OCI-LY7 (cell line): ENCODE data around the gene CSE1L.

Experiments used
- EZH2phosphoT487 ChIP-seq: fragments of 200-600 bp; sonication (generic); IDR thresholded peaks from 2 replicates; pipeline ENCODE4 v1.6.1; 2018; ENCODE audit warnings: low read depth, borderline replicate concordance, mild to moderate bottlenecking, mixed run types, antibody characterized with exemption, low read length, moderate library complexity, mixed read lengths
- TF ChIP-seq, protein P1 (sequence below): fragments of 200-600 bp; sonication (generic); conservative IDR thresholded peaks from 2 replicates; pipeline ENCODE4 v1.5.1; 2014; ENCODE audit warnings: mild to moderate bottlenecking, antibody characterized with exemption, low read length, moderate library complexity, mixed read lengths

DNA sequence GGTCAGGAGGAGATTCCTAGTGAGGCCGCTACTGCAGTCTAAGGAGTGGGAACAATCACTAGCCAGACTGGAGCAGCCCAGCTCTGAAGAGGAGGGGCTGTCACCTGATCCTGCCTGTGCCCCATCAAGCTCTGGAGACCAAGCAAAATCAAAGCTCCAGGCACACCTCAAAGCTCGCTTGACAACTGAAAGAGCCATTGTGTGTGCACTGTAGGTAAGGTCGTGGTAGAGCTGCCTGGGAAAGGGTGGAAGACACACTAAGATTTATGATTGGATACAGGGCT lies 58.2 kb downstream of the CSE1L start:
- TF ChIP-seq, protein P1, sequence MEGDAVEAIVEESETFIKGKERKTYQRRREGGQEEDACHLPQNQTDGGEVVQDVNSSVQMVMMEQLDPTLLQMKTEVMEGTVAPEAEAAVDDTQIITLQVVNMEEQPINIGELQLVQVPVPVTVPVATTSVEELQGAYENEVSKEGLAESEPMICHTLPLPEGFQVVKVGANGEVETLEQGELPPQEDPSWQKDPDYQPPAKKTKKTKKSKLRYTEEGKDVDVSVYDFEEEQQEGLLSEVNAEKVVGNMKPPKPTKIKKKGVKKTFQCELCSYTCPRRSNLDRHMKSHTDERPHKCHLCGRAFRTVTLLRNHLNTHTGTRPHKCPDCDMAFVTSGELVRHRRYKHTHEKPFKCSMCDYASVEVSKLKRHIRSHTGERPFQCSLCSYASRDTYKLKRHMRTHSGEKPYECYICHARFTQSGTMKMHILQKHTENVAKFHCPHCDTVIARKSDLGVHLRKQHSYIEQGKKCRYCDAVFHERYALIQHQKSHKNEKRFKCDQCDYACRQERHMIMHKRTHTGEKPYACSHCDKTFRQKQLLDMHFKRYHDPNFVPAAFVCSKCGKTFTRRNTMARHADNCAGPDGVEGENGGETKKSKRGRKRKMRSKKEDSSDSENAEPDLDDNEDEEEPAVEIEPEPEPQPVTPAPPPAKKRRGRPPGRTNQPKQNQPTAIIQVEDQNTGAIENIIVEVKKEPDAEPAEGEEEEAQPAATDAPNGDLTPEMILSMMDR, result no peak
- TF ChIP-seq EZH2phosphoT487, result no peak
